GM23248 (cell line): ENCODE measurements around the gene BSCL2. TPM values are rescaled to one million over a fixed set of nuclear protein-coding genes. Genes with fewer than 3 reads are reported as not detected.

Source experiments
- DNase-seq: peaks from one replicate; pipeline ENCODE4 v3.0.0-alpha.2; 2015
- H2AFZ ChIP-seq: fragments of 200-600 bp; sonication (generic); 2 replicates; pipeline ENCODE4 v1.6.1; 2016; ENCODE audit warnings: antibody characterized with exemption
- H3F3A ChIP-seq: fragments of 200-600 bp; sonication (generic); 2 replicates; pipeline ENCODE4 v1.6.1; 2016; ENCODE audit warnings: mild to moderate bottlenecking, antibody characterized with exemption, mixed run types; ENCODE audit not compliant: insufficient read depth
- H3K27ac ChIP-seq: fragments of 200-600 bp; sonication (generic); 2 replicates; pipeline ENCODE4 v1.5.1; 2016; ENCODE audit warnings: mild to moderate bottlenecking
- H3K27me3 ChIP-seq: fragments of 200-600 bp; sonication (generic); replicated peaks from 2 replicates; pipeline ENCODE4 v1.6.1; 2016; ENCODE audit warnings: mild to moderate bottlenecking; ENCODE audit not compliant: insufficient read depth
- H3K36me3 ChIP-seq: fragments of 200-600 bp; sonication (generic); 2 replicates; pipeline ENCODE4 v1.6.1; 2016; ENCODE audit warnings: low read depth, mild to moderate bottlenecking
- H3K4me1 ChIP-seq: fragments of 200-600 bp; sonication (generic); 2 replicates; pipeline ENCODE4 v1.6.1; 2016; ENCODE audit warnings: mild to moderate bottlenecking; ENCODE audit not compliant: insufficient read depth
- H3K4me2 ChIP-seq: fragments of 200-600 bp; sonication (generic); one replicate; pipeline ENCODE4 v1.6.1; 2016; ENCODE audit warnings: mild to moderate bottlenecking; ENCODE audit not compliant: unreplicated experiment
- H3K4me3 ChIP-seq: fragments of 200-600 bp; sonication (generic); 2 replicates; pipeline ENCODE4 v1.5.1; 2016; ENCODE audit warnings: mild to moderate bottlenecking
- H3K79me2 ChIP-seq: fragments of 200-600 bp; sonication (generic); 2 replicates; pipeline ENCODE4 v1.6.1; 2016; ENCODE audit warnings: mild to moderate bottlenecking; ENCODE audit not compliant: insufficient read depth
- H3K9ac ChIP-seq: fragments of 200-600 bp; sonication (generic); 2 replicates; pipeline ENCODE4 v1.6.1; 2016; ENCODE audit warnings: mild to moderate bottlenecking
- H3K9me2 ChIP-seq: fragments of 200-600 bp; sonication (generic); 2 replicates; pipeline ENCODE4 v1.6.1; 2016; ENCODE audit warnings: mixed run types, mild to moderate bottlenecking, moderate library complexity; ENCODE audit not compliant: insufficient read depth
- H3K9me3 ChIP-seq: fragments of 200-600 bp; sonication (generic); one replicate; pipeline ENCODE4 v1.6.1; 2017; ENCODE audit warnings: low read depth
- H4K20me1 ChIP-seq: fragments of 200-600 bp; sonication (generic); 2 replicates; pipeline ENCODE4 v1.6.0; 2016; ENCODE audit not compliant: insufficient read depth
- EZH2 ChIP-seq: fragments of 200-600 bp; sonication (generic); IDR thresholded peaks from 2 replicates; pipeline ENCODE4 v1.6.1; 2018; ENCODE audit warnings: antibody characterized with exemption, mild to moderate bottlenecking; ENCODE audit not compliant: insufficient read depth, poor library complexity, severe bottlenecking
- EZH2phosphoT487 ChIP-seq: fragments of 200-600 bp; sonication (generic); IDR thresholded peaks from 2 replicates; pipeline ENCODE4 v1.6.1; 2018; ENCODE audit warnings: antibody characterized with exemption, moderate library complexity, mild to moderate bottlenecking, low read depth; ENCODE audit not compliant: insufficient read depth
- WGBS, 2 experiments: methylation state at CpG; one replicate each; pipeline ENCODE4 v1.1.6; 2015 to 2017; ENCODE audit warnings: low lambda C conversion rate in 2 of 2, low coverage in 1 of 2; ENCODE audit errors: missing lambda C conversion rate in 2 of 2; 5-methylcytosine and 5-hydroxymethylcytosine counted together
- in situ Hi-C: fragments of 300-500 bp; cut with MboI; formaldehyde crosslinking; loops from 2 replicates; pipeline ENCODE4 v1.15.0; 2020
- polyA plus RNA-seq: library from polyadenylated mRNA; unstranded; fragments of >200 nt; fragmentation: Nextera tagmentation; extraction: Ambion mirVana; gene quantifications from 2 replicates; pipeline ENCODE4 v1.2.1, GENCODE V29; 2016
- small RNA-seq: library from RNA; depleted of rRNA; stranded (forward); fragments of <200 nt; gene quantifications from one replicate; pipeline ENCODE3, GENCODE V24; 2014; ENCODE audit warnings: low read depth, low replicate concordance
- total RNA-seq: library from RNA; depleted of rRNA; stranded (reverse); fragments of >200 nt; shearing (Covaris generic); gene quantifications from 2 replicates; pipeline ENCODE4 v1.2.3, GENCODE V29; 2014; rRNA removed

BSCL2 gene
- total and polyA plus RNA-seq, 2 experiments from 2014 or later: 51.0 to 74.5 TPM

DNA sequence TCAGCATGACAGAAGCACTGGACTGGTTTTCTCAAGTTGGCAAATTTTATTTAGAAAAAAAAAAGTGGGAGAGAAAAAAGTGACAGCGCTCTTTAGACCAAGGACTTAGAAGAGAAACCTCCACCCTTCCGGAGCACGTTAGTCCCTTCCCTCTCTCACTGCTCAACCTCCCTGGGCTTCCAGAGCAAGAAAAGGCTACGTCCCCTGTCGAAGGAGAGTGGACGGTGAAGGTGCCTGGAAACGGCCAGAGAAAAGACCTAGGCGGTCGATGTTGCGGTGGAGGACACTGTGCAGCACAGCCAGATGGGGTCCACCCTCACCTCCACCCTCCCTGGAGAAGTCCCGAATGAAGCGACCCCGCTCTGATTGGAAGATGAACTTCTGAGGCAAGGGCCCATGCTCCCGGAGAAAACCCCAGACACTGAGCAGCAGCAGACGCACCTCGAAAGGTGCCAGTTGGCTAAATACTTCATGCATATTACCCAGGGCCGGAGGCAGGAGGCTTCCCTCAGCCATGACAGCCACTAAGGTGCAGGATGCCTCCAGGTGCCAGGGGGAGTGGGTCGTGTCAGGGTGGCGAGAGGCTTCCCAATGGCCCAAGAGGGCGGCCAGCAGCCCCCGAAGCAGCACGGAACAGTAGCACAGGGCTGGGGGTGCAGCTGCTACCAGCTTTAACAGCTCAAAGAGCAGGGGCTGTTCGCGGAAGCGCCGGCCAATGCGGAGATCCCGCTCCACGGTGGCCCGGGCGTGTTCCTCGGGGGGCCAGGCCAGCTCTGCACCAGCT is 60.2 kb downstream of the BSCL2 start:
- Histone ChIP-seq H3K9me2 (no peaks in the 10 kb centered on the region), H3K27ac (peak overlapping the region; percentile 73), H3K4me2 (peak overlapping the region; percentile 64), H3F3A (peaks cover 10% of the 10 kb centered on the region; the same call in 1 of the 2 replicates), H3K79me2 (peaks cover 76% of the 10 kb centered on the region), H3K36me3 (peaks cover 7% of the 10 kb centered on the region), H2AFZ (no peak overlapping the region), H3K9me3 (no peaks in the 10 kb centered on the region), H4K20me1 (no peaks in the 10 kb centered on the region), H3K9ac (peak overlapping the region; percentile 60), H3K27me3 (no peaks in the 10 kb centered on the region), H3K4me1 (peaks cover 21% of the 10 kb centered on the region), H3K4me3 (peak overlapping the region; percentile 32)
- in situ Hi-C loops: no loop called here
- 48 to 49% methylated on average over 32 of the region's 32 CpGs for WGBS, 2 experiments
- DNase-seq: no peak
- no peak for TF ChIP-seq EZH2phosphoT487
- TF ChIP-seq EZH2: no peak

DNA sequence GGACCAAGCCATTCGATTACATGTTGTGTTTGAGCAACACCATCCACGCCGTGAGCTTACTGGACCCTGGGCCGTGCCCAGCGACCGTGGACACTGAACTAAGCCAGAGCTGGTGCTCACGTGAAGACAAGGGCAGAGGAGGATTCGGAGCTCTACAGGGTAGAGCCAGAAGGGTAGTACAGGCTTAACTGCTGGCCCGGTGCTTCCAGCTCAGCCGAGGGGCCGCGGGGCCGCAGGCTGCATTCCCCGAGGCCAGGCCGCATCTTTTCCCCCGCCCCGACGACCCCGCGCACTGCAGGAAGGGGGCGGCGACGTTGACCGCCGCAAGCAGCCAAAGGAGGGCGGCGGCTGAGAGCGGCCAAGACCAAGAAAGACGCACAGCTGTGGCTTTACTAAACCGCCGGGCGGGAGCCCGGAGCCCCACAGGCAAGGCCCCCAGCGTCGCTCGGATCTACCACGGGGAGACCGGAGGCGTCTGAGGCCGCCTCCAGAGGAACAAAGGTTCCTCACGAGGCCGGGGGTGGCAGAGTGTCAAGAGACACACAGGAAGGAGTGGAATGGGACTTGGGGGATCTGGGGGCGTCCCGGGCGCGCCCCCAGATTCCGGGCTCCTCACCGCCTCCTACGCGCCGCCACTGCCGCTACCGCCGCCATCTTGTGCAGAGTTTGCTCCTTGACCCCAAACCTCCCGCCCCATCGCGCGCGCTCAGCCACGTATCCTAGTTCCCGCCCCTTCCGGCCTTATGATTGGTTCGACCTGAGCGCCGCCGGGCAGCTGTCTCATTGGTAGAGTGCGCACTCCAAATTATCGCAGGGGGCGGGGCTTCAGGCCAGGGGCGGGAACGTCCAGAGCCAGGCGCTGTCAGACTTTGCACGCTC is 61.0 kb downstream of the BSCL2 start, which contains the start of gene GANAB:
TSS of gene GANAB (minus strand) at position 668 of the 879 bp plus-strand sequence. CDS start at position 654, 14 bp downstream.
- TF ChIP-seq EZH2phosphoT487: no peak
- TF ChIP-seq EZH2: no peak
- H3K9me3 ChIP-seq: no peaks in the 10 kb centered on the region
- peaks cover 14% of the 10 kb centered on the region for H3K4me1 ChIP-seq
- H3K9me2 ChIP-seq: no peaks in the 10 kb centered on the region
- H3K79me2 ChIP-seq: peaks cover 76% of the 10 kb centered on the region
- peak; percentile 100 for DNase-seq
- WGBS, 2 experiments: 1% methylated on average over 67 to 71 of the region's 73 CpGs
- in situ Hi-C loops: no loop called here
- H3K27ac ChIP-seq: peak within 1 kb of the TSS; percentile 91
- H3K4me3 ChIP-seq: peak within 1 kb of the TSS; percentile 87
- peak within 1 kb of the TSS; percentile 98 for H3K9ac ChIP-seq
- H2AFZ ChIP-seq: peak within 1 kb of the TSS; percentile 59
- no peaks in the 10 kb centered on the region for H3K27me3 ChIP-seq
- H3F3A ChIP-seq: peaks cover 10% of the 10 kb centered on the region; the same call in 1 of the 2 replicates
- peaks cover 7% of the 10 kb centered on the region for H3K36me3 ChIP-seq
- H3K4me2 ChIP-seq: peak within 1 kb of the TSS; percentile 90
- no peaks in the 10 kb centered on the region for H4K20me1 ChIP-seq

DNA sequence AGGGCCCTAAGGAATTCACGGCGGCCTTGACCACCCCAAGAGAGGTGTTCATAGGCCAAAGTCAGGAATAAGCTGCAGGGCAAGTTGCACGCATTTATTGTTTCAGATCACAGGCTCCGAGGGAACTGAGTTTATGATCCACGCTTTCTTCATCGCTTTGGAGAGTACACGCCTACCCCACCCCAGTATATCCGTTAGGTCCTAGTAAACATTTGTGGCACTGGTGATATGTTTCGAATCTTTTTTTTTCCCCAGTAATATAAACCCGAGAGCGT is 61.6 kb downstream of the BSCL2 start:
- no peaks in the 10 kb centered on the region for H4K20me1 ChIP-seq
- DNase-seq: no peak
- peak overlapping the region; percentile 91 for H3K27ac ChIP-seq
- in situ Hi-C loops: no loop called here
- 0 out of 2 replicates have a peak overlapping the region, but pooled peaks have one; percentile 59 for H2AFZ ChIP-seq
- peaks cover 76% of the 10 kb centered on the region for H3K79me2 ChIP-seq
- H3K4me2 ChIP-seq: peak overlapping the region; percentile 90
- no peak for TF ChIP-seq EZH2
- 7 to 11% methylated on average over 11 of the region's 11 CpGs for WGBS, 2 experiments
- no peaks in the 10 kb centered on the region for H3K9me2 ChIP-seq
- H3K4me1 ChIP-seq: peaks cover 14% of the 10 kb centered on the region
- peaks cover 10% of the 10 kb centered on the region; the same call in 1 of the 2 replicates for H3F3A ChIP-seq
- peak overlapping the region; percentile 98 for H3K9ac ChIP-seq
- no peaks in the 10 kb centered on the region for H3K27me3 ChIP-seq
- peak overlapping the region; percentile 87 for H3K4me3 ChIP-seq
- no peaks in the 10 kb centered on the region for H3K9me3 ChIP-seq
- peaks cover 7% of the 10 kb centered on the region for H3K36me3 ChIP-seq

DNA sequence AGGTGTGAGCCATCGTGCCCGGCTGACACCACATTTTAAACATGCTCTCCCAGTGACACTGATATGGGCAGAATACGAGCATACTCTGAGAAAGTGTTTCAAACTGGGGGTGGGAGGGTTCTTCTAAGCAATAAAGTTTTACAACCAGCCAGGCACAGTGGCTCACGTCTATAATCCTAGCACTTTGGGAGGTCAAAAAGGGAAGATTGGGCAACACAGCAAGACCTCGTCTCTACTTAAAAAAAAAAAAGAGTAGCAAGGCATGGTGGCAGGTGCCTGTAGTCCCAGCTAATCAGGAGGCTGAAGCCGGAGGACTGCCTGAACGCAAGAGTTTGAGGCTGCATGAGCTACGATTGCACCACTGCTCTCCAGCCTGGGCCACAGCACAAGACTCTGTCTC is 63.0 kb downstream of the BSCL2 start:
- H3K4me2 ChIP-seq: no peak overlapping the region
- peaks cover 7% of the 10 kb centered on the region for H3K36me3 ChIP-seq
- H3K9me3 ChIP-seq: no peaks in the 10 kb centered on the region
- no peaks in the 10 kb centered on the region for H3K9me2 ChIP-seq
- peak overlapping the region; percentile 26; the same call in 1 of the 2 replicates for H3K27ac ChIP-seq
- H3K9ac ChIP-seq: 0 out of 2 replicates have a peak overlapping the region, but pooled peaks have one; percentile 98
- DNase-seq: no peak
- TF ChIP-seq EZH2: no peak
- no peak overlapping the region for H2AFZ ChIP-seq
- H3F3A ChIP-seq: peaks cover 10% of the 10 kb centered on the region; the same call in 1 of the 2 replicates
- WGBS, 2 experiments: 75% methylated on average over 8 of the region's 8 CpGs
- H3K27me3 ChIP-seq: no peaks in the 10 kb centered on the region
- peaks cover 76% of the 10 kb centered on the region for H3K79me2 ChIP-seq
- H3K4me3 ChIP-seq: no peak overlapping the region
- peaks cover 14% of the 10 kb centered on the region for H3K4me1 ChIP-seq
- in situ Hi-C loops: no loop called here
- no peaks in the 10 kb centered on the region for H4K20me1 ChIP-seq

Small RNA genes within 50 kb of the gene (small RNA-seq; reads per million reads assigned to genes)
- not detected for gene SNORA57

Other genes starting within 250 kb of the BSCL2 start
- 548 and 557 TPM in 2 replicates for gene AHNAK, start 160.6 kb downstream of the BSCL2 start, total RNA-seq
- 163 and 167 TPM in 2 replicates for gene AHNAK, start 160.6 kb downstream of the BSCL2 start, polyA plus RNA-seq
- gene EEF1G, start 133.5 kb downstream of the BSCL2 start, total RNA-seq: 1,322 and 1,677 TPM in 2 replicates
- 533 and 544 TPM in 2 replicates for gene EEF1G, start 133.5 kb downstream of the BSCL2 start, polyA plus RNA-seq
- gene TUT1, start 115.9 kb downstream of the BSCL2 start, total RNA-seq: 6.1 and 7.7 TPM in 2 replicates
- gene TUT1, start 115.9 kb downstream of the BSCL2 start, polyA plus RNA-seq: 11.1 and 12.1 TPM in 2 replicates
- 98.8 and 114 TPM in 2 replicates for gene MTA2, start 105.6 kb downstream of the BSCL2 start, total RNA-seq
- gene MTA2, start 105.6 kb downstream of the BSCL2 start, polyA plus RNA-seq: 26.3 and 28.9 TPM in 2 replicates
- 43.4 and 47.2 TPM in 2 replicates for gene EML3, start 94.6 kb downstream of the BSCL2 start, total RNA-seq
- 32.8 and 34.8 TPM in 2 replicates for gene EML3, start 94.6 kb downstream of the BSCL2 start, polyA plus RNA-seq
- gene ROM1, start 94.2 kb downstream of the BSCL2 start, total RNA-seq: 3.4 and 6.5 TPM in 2 replicates
- gene ROM1, start 94.2 kb downstream of the BSCL2 start, polyA plus RNA-seq: 5.4 and 8.8 TPM in 2 replicates
- 32.1 and 35.6 TPM in 2 replicates for gene B3GAT3, start 85.4 kb downstream of the BSCL2 start, total RNA-seq
- gene B3GAT3, start 85.4 kb downstream of the BSCL2 start, polyA plus RNA-seq: 44.2 and 46.7 TPM in 2 replicates
- 307 and 312 TPM in 2 replicates for gene GANAB, start 60.8 kb downstream of the BSCL2 start, total RNA-seq
- gene GANAB, start 60.8 kb downstream of the BSCL2 start, polyA plus RNA-seq: 224 and 225 TPM in 2 replicates
- 26.4 and 30.4 TPM in 2 replicates for gene INTS5, start 54.1 kb downstream of the BSCL2 start, total RNA-seq
- gene INTS5, start 54.1 kb downstream of the BSCL2 start, polyA plus RNA-seq: 17.1 and 18.9 TPM in 2 replicates
- gene C11orf98, start 42.2 kb downstream of the BSCL2 start, total RNA-seq: 16.6 and 24.2 TPM in 2 replicates
- 76.8 and 77.9 TPM in 2 replicates for gene C11orf98, start 42.2 kb downstream of the BSCL2 start, polyA plus RNA-seq
- gene CSKMT, start 42.1 kb downstream of the BSCL2 start, total RNA-seq: 5.4 and 6.1 TPM in 2 replicates
- 2.9 and 3.6 TPM in 2 replicates for gene CSKMT, start 42.1 kb downstream of the BSCL2 start, polyA plus RNA-seq
- 2.3 and 5.9 TPM in 2 replicates for gene UQCC3, start 35.8 kb downstream of the BSCL2 start, total RNA-seq
- 14.5 and 15.1 TPM in 2 replicates for gene UQCC3, start 35.8 kb downstream of the BSCL2 start, polyA plus RNA-seq
- 5.8 and 12.6 TPM in 2 replicates for gene LBHD1, start 35.2 kb downstream of the BSCL2 start, total RNA-seq
- gene LBHD1, start 35.2 kb downstream of the BSCL2 start, polyA plus RNA-seq: 3.6 and 4.3 TPM in 2 replicates
- 131 and 135 TPM in 2 replicates for gene UBXN1, start 28.4 kb downstream of the BSCL2 start, total RNA-seq
- gene UBXN1, start 28.4 kb downstream of the BSCL2 start, polyA plus RNA-seq: 84.0 and 85.3 TPM in 2 replicates
- 6.9 and 12.3 TPM in 2 replicates for gene LRRN4CL, start 17.9 kb downstream of the BSCL2 start, total RNA-seq
- 2.1 and 2.3 TPM in 2 replicates for gene LRRN4CL, start 17.9 kb downstream of the BSCL2 start, polyA plus RNA-seq
- not detected in 2 replicates for gene GNG3, start 252 bp upstream of the BSCL2 start, total RNA-seq
- 0.29 TPM in 1 of 2 replicates, not detected in the other for gene GNG3, start 252 bp upstream of the BSCL2 start, polyA plus RNA-seq
- 2.9 and 5.0 TPM in 2 replicates for gene HNRNPUL2, start 20.0 kb upstream of the BSCL2 start, total RNA-seq
- 2.1 and 3.1 TPM in 2 replicates for gene HNRNPUL2, start 20.0 kb upstream of the BSCL2 start, polyA plus RNA-seq
- gene TTC9C, start 21.1 kb upstream of the BSCL2 start, total RNA-seq: 28.9 and 54.6 TPM in 2 replicates
- gene TTC9C, start 21.1 kb upstream of the BSCL2 start, polyA plus RNA-seq: 40.1 and 46.6 TPM in 2 replicates
- gene ZBTB3, start 46.7 kb upstream of the BSCL2 start, total RNA-seq: 6.6 and 8.0 TPM in 2 replicates
- 4.9 and 5.5 TPM in 2 replicates for gene ZBTB3, start 46.7 kb upstream of the BSCL2 start, polyA plus RNA-seq
- gene POLR2G, start 54.2 kb upstream of the BSCL2 start, total RNA-seq: 61.2 and 73.3 TPM in 2 replicates
- 154 and 156 TPM in 2 replicates for gene POLR2G, start 54.2 kb upstream of the BSCL2 start, polyA plus RNA-seq
- gene TAF6L, start 64.0 kb upstream of the BSCL2 start, total RNA-seq: 11.6 and 22.5 TPM in 2 replicates
- 8.2 and 9.1 TPM in 2 replicates for gene TAF6L, start 64.0 kb upstream of the BSCL2 start, polyA plus RNA-seq
- 73.3 and 151 TPM in 2 replicates for gene TMEM179B, start 80.0 kb upstream of the BSCL2 start, total RNA-seq
- 140 and 150 TPM in 2 replicates for gene TMEM179B, start 80.0 kb upstream of the BSCL2 start, polyA plus RNA-seq
- 32.0 and 33.4 TPM in 2 replicates for gene TMEM223, start 84.6 kb upstream of the BSCL2 start, total RNA-seq
- 31.4 and 34.2 TPM in 2 replicates for gene TMEM223, start 84.6 kb upstream of the BSCL2 start, polyA plus RNA-seq
- gene NXF1, start 98.0 kb upstream of the BSCL2 start, total RNA-seq: 25.0 and 32.0 TPM in 2 replicates
- gene NXF1, start 98.0 kb upstream of the BSCL2 start, polyA plus RNA-seq: 51.1 and 53.3 TPM in 2 replicates
- 43.9 and 45.7 TPM in 2 replicates for gene STX5, start 124.6 kb upstream of the BSCL2 start, total RNA-seq
- 32.0 and 34.0 TPM in 2 replicates for gene STX5, start 124.6 kb upstream of the BSCL2 start, polyA plus RNA-seq
- not detected in 2 replicates for gene TEX54, start 125.4 kb upstream of the BSCL2 start, total RNA-seq
- gene TEX54, start 125.4 kb upstream of the BSCL2 start, polyA plus RNA-seq: 0.44 TPM in 1 of 2 replicates, not detected in the other
- gene WDR74, start 132.2 kb upstream of the BSCL2 start, total RNA-seq: 41.4 and 50.4 TPM in 2 replicates
- gene WDR74, start 132.2 kb upstream of the BSCL2 start, polyA plus RNA-seq: 33.6 and 34.3 TPM in 2 replicates
- 290 and 301 TPM in 2 replicates for gene SLC3A2, start 173.5 kb upstream of the BSCL2 start, total RNA-seq
- gene SLC3A2, start 173.5 kb upstream of the BSCL2 start, polyA plus RNA-seq: 310 and 319 TPM in 2 replicates
- not detected in 2 replicates for gene CHRM1, start 213.9 kb upstream of the BSCL2 start, total RNA-seq
- not detected in 2 replicates for gene CHRM1, start 213.9 kb upstream of the BSCL2 start, polyA plus RNA-seq